SK-N-SH (cell line): ENCODE measurements around the gene DBNL.

Source experiments
- GABPA ChIP-seq: IDR thresholded peaks from 2 replicates; pipeline ENCODE4 v1.4.0; 2012; ENCODE audit warnings: low read depth, mild to moderate bottlenecking
- MEF2A ChIP-seq: IDR thresholded peaks from 2 replicates; pipeline ENCODE4 v1.4.0; 2012; ENCODE audit warnings: low read depth, borderline replicate concordance
- RAD21 ChIP-seq: IDR thresholded peaks from 2 replicates; pipeline ENCODE4 v1.6.1; 2012; ENCODE audit warnings: mild to moderate bottlenecking, low read length
- SMC3 ChIP-seq: IDR thresholded peaks from 2 replicates; pipeline ENCODE4 v1.6.1; 2012; ENCODE audit warnings: low read depth, low read length, improper control_type of control experiment
- TEAD4 ChIP-seq: IDR thresholded peaks from 2 replicates; pipeline ENCODE4 v1.4.0; 2012; ENCODE audit warnings: mild to moderate bottlenecking, borderline replicate concordance; ENCODE audit not compliant: insufficient read depth
- YY1 ChIP-seq: IDR thresholded peaks from 2 replicates; pipeline ENCODE4 v1.4.0; 2012; ENCODE audit warnings: low read depth, mild to moderate bottlenecking
- TF ChIP-seq, protein P1 (sequence below): fragments of 200-600 bp; sonication (generic); IDR thresholded peaks from 2 replicates; pipeline ENCODE4 v1.6.1; 2017; ENCODE audit warnings: antibody characterized with exemption, mild to moderate bottlenecking, moderate library complexity

GRCh38 chr7:44057181-44057848 lies 12.8 kb downstream of the DBNL start:
- TF ChIP-seq, protein P1, sequence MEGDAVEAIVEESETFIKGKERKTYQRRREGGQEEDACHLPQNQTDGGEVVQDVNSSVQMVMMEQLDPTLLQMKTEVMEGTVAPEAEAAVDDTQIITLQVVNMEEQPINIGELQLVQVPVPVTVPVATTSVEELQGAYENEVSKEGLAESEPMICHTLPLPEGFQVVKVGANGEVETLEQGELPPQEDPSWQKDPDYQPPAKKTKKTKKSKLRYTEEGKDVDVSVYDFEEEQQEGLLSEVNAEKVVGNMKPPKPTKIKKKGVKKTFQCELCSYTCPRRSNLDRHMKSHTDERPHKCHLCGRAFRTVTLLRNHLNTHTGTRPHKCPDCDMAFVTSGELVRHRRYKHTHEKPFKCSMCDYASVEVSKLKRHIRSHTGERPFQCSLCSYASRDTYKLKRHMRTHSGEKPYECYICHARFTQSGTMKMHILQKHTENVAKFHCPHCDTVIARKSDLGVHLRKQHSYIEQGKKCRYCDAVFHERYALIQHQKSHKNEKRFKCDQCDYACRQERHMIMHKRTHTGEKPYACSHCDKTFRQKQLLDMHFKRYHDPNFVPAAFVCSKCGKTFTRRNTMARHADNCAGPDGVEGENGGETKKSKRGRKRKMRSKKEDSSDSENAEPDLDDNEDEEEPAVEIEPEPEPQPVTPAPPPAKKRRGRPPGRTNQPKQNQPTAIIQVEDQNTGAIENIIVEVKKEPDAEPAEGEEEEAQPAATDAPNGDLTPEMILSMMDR: no peak
- TF ChIP-seq RAD21 (no peak), SMC3 (no peak), YY1 (no peak), MEF2A (no peak), GABPA (no peak), TEAD4 (no peak)
